Cardiac fibroblast (primary cell): ENCODE data around the gene FN3KRP.
A peak's percentile ranks its signal among the peaks of the same experiment; 100 is the strongest.

Experiments
- DNase-seq, 2 donors: peaks; one replicate each; pipeline versions ENCODE4 v3.0.0 to v3.0.0-alpha.2; 2010; ENCODE audit warnings: low read depth in 2 of 2
- H3K4me3 ChIP-seq, 2 donors: replicated peaks in 1 of 2; 1 replicate in 1 of 2; 2 replicates in 1 of 2; pipeline ENCODE4 v1.5.1; 2011; ENCODE audit warnings: low read depth in 2 of 2, low read length in 2 of 2, mild to moderate bottlenecking in 2 of 2, moderate library complexity in 1 of 2
- TF ChIP-seq, protein P1 (sequence below): IDR thresholded peaks from one replicate; pipeline ENCODE4 v1.5.1; 2011; ENCODE audit warnings: low read depth, mild to moderate bottlenecking, low read length, inconsistent platforms

FN3KRP gene, protein sequence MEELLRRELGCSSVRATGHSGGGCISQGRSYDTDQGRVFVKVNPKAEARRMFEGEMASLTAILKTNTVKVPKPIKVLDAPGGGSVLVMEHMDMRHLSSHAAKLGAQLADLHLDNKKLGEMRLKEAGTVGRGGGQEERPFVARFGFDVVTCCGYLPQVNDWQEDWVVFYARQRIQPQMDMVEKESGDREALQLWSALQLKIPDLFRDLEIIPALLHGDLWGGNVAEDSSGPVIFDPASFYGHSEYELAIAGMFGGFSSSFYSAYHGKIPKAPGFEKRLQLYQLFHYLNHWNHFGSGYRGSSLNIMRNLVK

DNA sequence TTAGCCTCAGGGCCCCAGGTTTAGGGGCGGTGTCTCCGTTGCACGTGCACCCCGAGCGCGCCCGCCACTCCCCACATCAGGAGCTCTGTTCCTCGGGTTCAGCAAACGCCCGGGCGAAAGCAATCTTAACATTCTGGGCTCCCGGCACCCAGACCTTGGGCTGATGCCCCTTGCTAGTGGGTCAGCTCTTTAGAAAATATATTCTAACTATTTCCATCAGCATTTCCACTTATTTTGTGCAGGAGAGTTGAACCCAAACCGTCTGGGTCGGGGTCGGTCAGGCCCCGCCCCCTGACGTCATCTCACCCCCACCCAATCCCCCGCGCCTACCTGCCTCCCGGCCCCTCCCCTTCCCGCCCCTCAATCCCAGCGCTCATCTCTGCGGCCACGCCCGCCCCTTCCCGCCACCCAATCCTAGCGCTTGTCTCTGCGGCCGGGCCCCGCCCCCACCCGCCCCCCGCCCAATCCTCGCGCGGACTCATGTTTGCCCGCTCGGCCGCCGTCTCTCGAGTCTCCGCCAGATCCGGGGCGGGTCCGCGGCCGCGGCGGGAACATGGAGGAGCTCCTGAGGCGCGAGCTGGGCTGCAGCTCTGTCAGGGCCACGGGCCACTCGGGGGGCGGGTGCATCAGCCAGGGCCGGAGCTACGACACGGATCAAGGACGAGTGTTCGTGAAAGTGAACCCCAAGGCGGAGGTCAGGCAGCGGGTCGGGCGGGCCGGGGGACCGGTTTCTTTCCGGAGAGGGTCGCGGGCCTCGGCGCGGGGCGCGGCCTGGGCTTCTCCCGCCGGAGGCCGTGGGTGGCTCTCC lies at the start of gene FN3KRP:
Gene FN3KRP (plus strand): TSS at position 504 of the 808 bp plus-strand sequence. CDS start 50 bp downstream, at position 554.
- TF ChIP-seq, protein P1, sequence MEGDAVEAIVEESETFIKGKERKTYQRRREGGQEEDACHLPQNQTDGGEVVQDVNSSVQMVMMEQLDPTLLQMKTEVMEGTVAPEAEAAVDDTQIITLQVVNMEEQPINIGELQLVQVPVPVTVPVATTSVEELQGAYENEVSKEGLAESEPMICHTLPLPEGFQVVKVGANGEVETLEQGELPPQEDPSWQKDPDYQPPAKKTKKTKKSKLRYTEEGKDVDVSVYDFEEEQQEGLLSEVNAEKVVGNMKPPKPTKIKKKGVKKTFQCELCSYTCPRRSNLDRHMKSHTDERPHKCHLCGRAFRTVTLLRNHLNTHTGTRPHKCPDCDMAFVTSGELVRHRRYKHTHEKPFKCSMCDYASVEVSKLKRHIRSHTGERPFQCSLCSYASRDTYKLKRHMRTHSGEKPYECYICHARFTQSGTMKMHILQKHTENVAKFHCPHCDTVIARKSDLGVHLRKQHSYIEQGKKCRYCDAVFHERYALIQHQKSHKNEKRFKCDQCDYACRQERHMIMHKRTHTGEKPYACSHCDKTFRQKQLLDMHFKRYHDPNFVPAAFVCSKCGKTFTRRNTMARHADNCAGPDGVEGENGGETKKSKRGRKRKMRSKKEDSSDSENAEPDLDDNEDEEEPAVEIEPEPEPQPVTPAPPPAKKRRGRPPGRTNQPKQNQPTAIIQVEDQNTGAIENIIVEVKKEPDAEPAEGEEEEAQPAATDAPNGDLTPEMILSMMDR = no peak
- peak; percentile 89 to 96 for DNase-seq
- H3K4me3 ChIP-seq = peak within 1 kb of the TSS; percentile 79

- DNase-seq = no peak
- H3K4me3 ChIP-seq = no peak overlapping the region
- TF ChIP-seq, protein P1 = no peak
These were observed 49.4 kb upstream of the FN3KRP start for GRCh38 chr17:82666931-82667667.

- no peak overlapping the region for H3K4me3 ChIP-seq
- no peak for DNase-seq
- TF ChIP-seq, protein P1 = no peak
These were observed 48.9 kb upstream of the FN3KRP start for GRCh38 chr17:82667668-82668000.

GRCh38 chr17:82668024-82668630 lies 48.4 kb upstream of the FN3KRP start:
- TF ChIP-seq, protein P1 = no peak
- DNase-seq = no peak
- no peak overlapping the region for H3K4me3 ChIP-seq

DNA sequence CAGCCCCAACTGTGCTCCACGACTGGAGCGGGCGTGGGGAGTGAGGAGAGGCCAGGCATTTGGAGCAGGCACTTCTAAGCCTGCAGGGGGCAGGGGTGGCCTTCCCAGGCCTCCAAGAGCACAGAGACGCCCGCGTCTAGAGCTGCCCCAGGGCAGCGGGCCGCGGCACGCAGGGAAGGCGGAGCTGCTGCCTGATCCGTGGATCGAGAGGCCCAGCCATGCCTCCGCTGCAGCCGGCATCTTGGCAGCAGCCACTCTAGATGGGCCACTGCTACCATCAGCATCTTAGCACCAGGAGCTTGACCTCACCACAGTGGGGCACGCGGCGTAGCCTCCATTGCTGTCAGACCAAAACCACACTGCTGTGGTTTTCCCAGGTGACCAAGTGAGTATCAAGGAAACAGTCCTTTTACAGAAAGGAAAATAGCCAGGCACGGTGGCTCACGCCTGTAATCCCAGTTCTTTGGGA lies 47.8 kb upstream of the FN3KRP start:
- peak in 1 of 2 donors; percentile 53 for DNase-seq
- TF ChIP-seq, protein P1 = no peak

More for the DNA sequence above, 47.8 kb upstream of the FN3KRP start:
- no peak overlapping the region for H3K4me3 ChIP-seq
